Effector memory CD8-positive, alpha-beta T cell (primary cell): Measurements from ENCODE around the gene AZIN2.
"Not testable (repeated sequence)": the region's sequence is repeated elsewhere in the genome, so short reads cannot be mapped to it uniquely, and the experiment has no call there.

ENCODE experiments used
- ATAC-seq: fragments of 150-1000 bp; cut with Tn5 transposase; replicated peaks from 2 replicates; pipeline ENCODE4 v1.10.0; 2021; ENCODE audit warnings: mild to moderate bottlenecking, moderate library complexity
- DNase-seq, 3 experiments: peaks; one replicate each; pipeline ENCODE4 v3.0.0; 2021
- H3K27ac Mint-ChIP-seq, 2 donors: one replicate each; pipeline ENCODE4 v1.8.0; 2022; ENCODE audit warnings: mild to moderate bottlenecking in 2 of 2, mixed read lengths in 2 of 2, moderate library complexity in 2 of 2
- H3K27me3 Mint-ChIP-seq, 2 donors: one replicate each; pipeline ENCODE4 v1.8.0; 2022; ENCODE audit warnings: mixed read lengths in 2 of 2
- H3K36me3 Mint-ChIP-seq: one replicate; pipeline ENCODE4 v1.8.0; 2022; ENCODE audit warnings: mild to moderate bottlenecking, moderate library complexity, mixed read lengths; ENCODE audit not compliant: insufficient read depth
- H3K4me1 Mint-ChIP-seq, 2 donors: one replicate each; pipeline ENCODE4 v1.8.0; 2022; ENCODE audit warnings: low read depth in 2 of 2, mixed read lengths in 2 of 2
- H3K4me3 Mint-ChIP-seq, 2 donors: one replicate each; pipeline ENCODE4 v1.8.0; 2022; ENCODE audit warnings: mild to moderate bottlenecking in 2 of 2, mixed read lengths in 2 of 2, moderate library complexity in 2 of 2
- H3K9me3 Mint-ChIP-seq, 2 donors: one replicate each; pipeline ENCODE4 v1.8.0; 2022; ENCODE audit warnings: mixed read lengths in 2 of 2

Gene AZIN2

GRCh38 chr1:33118274-33118673, 37.3 kb downstream of the AZIN2 start:
- H3K27ac Mint-ChIP-seq: no peak overlapping the region
- H3K4me3 Mint-ChIP-seq: no peak overlapping the region
- ATAC-seq (no peak), DNase-seq (no peak)
- H3K4me1 Mint-ChIP-seq: no peaks in the 10 kb centered on the region
- no peaks in the 10 kb centered on the region for H3K27me3 Mint-ChIP-seq
- no peaks in the 10 kb centered on the region for H3K9me3 Mint-ChIP-seq
- H3K36me3 Mint-ChIP-seq: peaks cover 3% of the 10 kb centered on the region

GRCh38 chr1:33119050-33119449, 38.1 kb downstream of the AZIN2 start:
- Mint-ChIP-seq H3K4me1 (no peaks in the 10 kb centered on the region), H3K4me3 (no peak overlapping the region), H3K9me3 (no peaks in the 10 kb centered on the region), H3K27ac (no peak overlapping the region), H3K27me3 (no peaks in the 10 kb centered on the region), H3K36me3 (peaks cover 3% of the 10 kb centered on the region)
- no peak for DNase-seq
- ATAC-seq: no peak

- Mint-ChIP-seq H3K4me3 (no peak overlapping the region), H3K27ac (no peak overlapping the region), H3K36me3 (peaks cover 3% of the 10 kb centered on the region), H3K9me3 (no peaks in the 10 kb centered on the region), H3K4me1 (no peaks in the 10 kb centered on the region), H3K27me3 (no peaks in the 10 kb centered on the region)
- DNase-seq (no peak), ATAC-seq (no peak)
Observed at GRCh38 chr1:33119532-33120217, 38.7 kb downstream of the AZIN2 start.

GRCh38 chr1:33120436-33121231, 39.7 kb downstream of the AZIN2 start:
- Mint-ChIP-seq H3K36me3 (peaks cover 3% of the 10 kb centered on the region), H3K4me3 (no peak overlapping the region), H3K27ac (no peak overlapping the region), H3K27me3 (no peaks in the 10 kb centered on the region), H3K9me3 (no peaks in the 10 kb centered on the region), H3K4me1 (peaks cover under 1 to 4% of the 10 kb centered on the region in 2 donors)
- ATAC-seq: no peak
- no peak for DNase-seq

DNA sequence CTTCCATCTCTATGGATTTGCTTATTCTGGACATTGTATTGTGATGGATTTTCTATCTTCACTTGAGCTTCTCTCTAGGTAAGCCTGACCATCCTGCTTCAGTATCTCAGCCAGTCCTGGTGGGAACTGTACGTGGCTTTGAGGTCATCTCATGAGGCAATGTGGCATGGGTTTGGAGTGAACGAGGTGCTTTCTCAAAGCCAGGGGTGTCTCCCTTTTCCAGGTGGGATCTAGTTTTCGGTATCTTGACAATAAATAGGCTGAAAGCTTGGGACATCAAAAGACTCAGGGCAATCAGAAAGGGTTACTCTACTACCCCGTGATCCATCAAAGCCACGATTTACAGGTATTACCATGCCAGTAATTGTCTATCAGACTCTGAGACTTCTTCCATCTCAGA, 40.8 kb downstream of the AZIN2 start:
- H3K9me3 Mint-ChIP-seq: no peaks in the 10 kb centered on the region
- peaks cover 6 to 14% of the 10 kb centered on the region in 2 donors for H3K4me1 Mint-ChIP-seq
- DNase-seq: no peak
- ATAC-seq: no peak
- no peak overlapping the region for H3K4me3 Mint-ChIP-seq
- H3K36me3 Mint-ChIP-seq: peaks cover 4% of the 10 kb centered on the region
- H3K27me3 Mint-ChIP-seq: no peaks in the 10 kb centered on the region
- no peak overlapping the region for H3K27ac Mint-ChIP-seq

DNA sequence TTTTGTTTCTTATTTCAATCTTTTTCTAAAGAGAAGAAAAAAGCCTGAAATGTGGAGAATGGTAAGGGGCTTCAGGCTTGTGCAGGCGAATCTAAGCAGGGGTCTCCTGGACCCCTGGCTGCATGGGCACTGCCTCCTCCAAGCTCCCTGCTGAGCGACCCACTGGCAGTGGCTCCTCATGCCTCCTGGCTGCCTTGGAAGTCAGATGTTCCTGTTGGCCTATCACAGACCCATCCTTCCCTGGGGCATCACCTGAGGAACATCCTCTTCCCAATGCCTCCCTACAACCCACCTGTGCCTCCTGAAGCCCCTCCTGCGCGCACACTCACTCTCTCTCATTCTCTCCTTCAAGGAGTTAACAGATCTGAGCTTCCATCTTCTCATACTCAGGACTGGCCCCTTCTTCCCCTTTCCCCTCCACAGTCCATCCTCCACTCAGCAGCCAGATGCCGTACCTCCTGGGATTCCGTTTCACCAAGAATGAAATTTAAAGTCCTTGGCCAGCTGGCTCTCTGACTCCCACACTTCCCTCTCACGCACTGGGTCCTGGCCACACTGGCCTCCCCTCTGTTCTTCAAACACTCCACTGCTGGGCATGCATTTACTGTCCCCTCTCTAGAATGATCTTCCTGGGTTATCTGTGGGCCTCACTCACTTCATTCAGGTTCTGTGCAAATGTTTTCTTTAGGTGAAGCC, 41.7 kb downstream of the AZIN2 start:
- DNase-seq (no peak), ATAC-seq (no peak)
- Mint-ChIP-seq H3K36me3 (peaks cover 13% of the 10 kb centered on the region), H3K27me3 (no peaks in the 10 kb centered on the region), H3K4me1 (peaks cover 11 to 17% of the 10 kb centered on the region in 2 donors), H3K27ac (peak overlapping the region in 1 of 2 donors; percentile 10), H3K9me3 (no peaks in the 10 kb centered on the region), H3K4me3 (no peak overlapping the region)

- no peak overlapping the region for H3K4me3 Mint-ChIP-seq
Observed at GRCh38 chr1:33123266-33123665, 42.3 kb downstream of the AZIN2 start.

DNA sequence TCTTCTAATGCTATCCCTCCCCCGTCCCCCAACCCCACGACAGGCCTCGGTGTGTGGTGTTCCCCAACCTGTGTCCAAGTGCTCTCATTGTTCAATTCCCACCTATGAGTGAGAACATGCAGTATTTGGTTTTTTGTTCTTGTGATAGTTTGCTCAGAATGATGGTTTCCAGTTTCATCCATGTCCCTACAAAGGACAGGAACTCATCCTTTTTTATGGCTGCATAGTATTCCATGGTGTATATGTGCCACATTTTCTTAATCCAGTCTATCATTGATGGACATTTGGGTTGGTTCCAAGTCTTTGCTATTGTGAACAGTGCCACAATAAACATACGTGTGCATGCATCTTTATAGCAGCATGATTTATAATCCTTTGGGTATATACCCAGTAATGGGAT, 43.7 kb downstream of the AZIN2 start:
- not testable (repeated sequence) for H3K27ac Mint-ChIP-seq, H3K4me3 Mint-ChIP-seq, H3K27me3 Mint-ChIP-seq, H3K9me3 Mint-ChIP-seq, DNase-seq, ATAC-seq
- Mint-ChIP-seq H3K36me3 (peaks cover 18% of the 10 kb centered on the region), H3K4me1 (peaks cover 17 to 25% of the 10 kb centered on the region in 2 donors)

More at GRCh38 chr1:33123266-33123665, 42.3 kb downstream of the AZIN2 start:
- no peak for ATAC-seq
- H3K27me3 Mint-ChIP-seq: no peaks in the 10 kb centered on the region
- no peak for DNase-seq
- peak overlapping the region in 1 of 2 donors; percentile 10 for H3K27ac Mint-ChIP-seq
- H3K36me3 Mint-ChIP-seq: peaks cover 17% of the 10 kb centered on the region
- H3K4me1 Mint-ChIP-seq: peaks cover 11 to 17% of the 10 kb centered on the region in 2 donors
- H3K9me3 Mint-ChIP-seq: no peaks in the 10 kb centered on the region

GRCh38 chr1:33126411-33127000, 45.6 kb downstream of the AZIN2 start:
- ATAC-seq: no peak

GRCh38 chr1:33127001-33127823, 46.3 kb downstream of the AZIN2 start:
- peak; percentile 86 for ATAC-seq
- Mint-ChIP-seq H3K9me3 (no peaks in the 10 kb centered on the region), H3K4me3 (peak overlapping the region; percentile 89 to 90), H3K36me3 (peaks cover 18% of the 10 kb centered on the region), H3K4me1 (peaks cover 28 to 43% of the 10 kb centered on the region in 2 donors), H3K27me3 (no peaks in the 10 kb centered on the region), H3K27ac (peak overlapping the region; percentile 91 to 92)
- DNase-seq: peak; percentile 97 to 99 (median 97)

More at GRCh38 chr1:33126411-33127000, 45.6 kb downstream of the AZIN2 start:
- Mint-ChIP-seq H3K4me1 (peaks cover 28 to 37% of the 10 kb centered on the region in 2 donors), H3K27ac (peak overlapping the region; percentile 91 to 92), H3K9me3 (no peaks in the 10 kb centered on the region), H3K4me3 (peak overlapping the region; percentile 89 to 90), H3K27me3 (no peaks in the 10 kb centered on the region), H3K36me3 (peaks cover 18% of the 10 kb centered on the region)
- DNase-seq: no peak

GRCh38 chr1:33128781-33129180, 47.8 kb downstream of the AZIN2 start:
- peaks cover 18% of the 10 kb centered on the region for H3K36me3 Mint-ChIP-seq
- ATAC-seq: no peak
- H3K27ac Mint-ChIP-seq: peak overlapping the region; percentile 91 to 92
- no peak for DNase-seq
- H3K4me1 Mint-ChIP-seq: peaks cover 32 to 49% of the 10 kb centered on the region in 2 donors
- H3K9me3 Mint-ChIP-seq: no peaks in the 10 kb centered on the region
- peak overlapping the region; percentile 89 to 90 for H3K4me3 Mint-ChIP-seq
- H3K27me3 Mint-ChIP-seq: no peaks in the 10 kb centered on the region

DNA sequence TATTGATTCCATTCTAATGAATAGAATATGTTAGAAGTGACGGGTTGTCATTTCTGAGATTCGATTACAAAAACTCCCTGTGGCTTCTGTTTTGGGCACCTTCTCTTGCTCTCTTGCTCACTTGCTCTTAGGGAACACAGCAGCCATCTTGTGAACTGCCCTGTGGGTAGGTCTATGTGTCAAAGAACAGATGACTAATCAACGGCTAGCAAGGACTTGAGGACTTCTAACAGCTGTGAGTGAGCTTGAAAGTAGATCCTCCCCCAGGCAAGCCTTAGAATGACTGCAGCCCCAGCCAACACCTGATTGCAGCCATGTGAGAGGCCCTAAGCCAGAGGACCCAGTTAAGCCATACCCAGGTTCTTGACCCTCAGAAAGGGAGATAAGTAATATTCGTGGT, 49.3 kb downstream of the AZIN2 start:
- ATAC-seq: no peak
- peaks cover 18% of the 10 kb centered on the region for H3K36me3 Mint-ChIP-seq
- no peak for DNase-seq
- H3K27me3 Mint-ChIP-seq: no peaks in the 10 kb centered on the region
- H3K4me3 Mint-ChIP-seq: no peak overlapping the region
- H3K9me3 Mint-ChIP-seq: no peaks in the 10 kb centered on the region
- peak overlapping the region; percentile 25 to 75 for H3K27ac Mint-ChIP-seq
- H3K4me1 Mint-ChIP-seq: peaks cover 32 to 48% of the 10 kb centered on the region in 2 donors
